Natural killer cell (primary cell): Measurements from ENCODE around the gene PUM1. TPM values are rescaled to one million over a fixed set of nuclear protein-coding genes. Genes with fewer than 3 reads are reported as not detected.

Experiments used
- ATAC-seq, 3 donors: fragments of 150-1000 bp in 2 of 3; fragments of 200-7000 bp in 1 of 3; cut with Tn5 transposase; 1 replicate in 1 of 3; 2 replicates in 2 of 3; pipeline ENCODE4 v1.10.0; 2021; ENCODE audit warnings: mild to moderate bottlenecking in 2 of 3, moderate library complexity in 2 of 3
- DNase-seq, 2 donors: peaks; one replicate each; pipeline versions ENCODE4 v3.0.0 to v3.0.0-alpha.2; 2013 to 2021; ENCODE audit warnings: mixed read lengths in 1 of 2
- H3K27ac ChIP-seq: one replicate; pipeline ENCODE4 v1.5.1; 2013; ENCODE audit warnings: mild to moderate bottlenecking, low read length
- H3K27me3 ChIP-seq: one replicate; pipeline ENCODE4 v1.6.1; 2013; ENCODE audit warnings: low read length; ENCODE audit not compliant: control insufficient read depth, insufficient read depth
- H3K36me3 ChIP-seq: one replicate; pipeline ENCODE4 v1.6.1; 2013; ENCODE audit warnings: low read length; ENCODE audit not compliant: control insufficient read depth, insufficient read depth
- H3K4me1 ChIP-seq: one replicate; pipeline ENCODE4 v1.6.1; 2013; ENCODE audit warnings: low read length; ENCODE audit not compliant: control insufficient read depth, insufficient read depth
- H3K4me3 ChIP-seq: one replicate; pipeline ENCODE4 v1.5.1; 2013; ENCODE audit warnings: low read length
- H3K9me3 ChIP-seq: one replicate; pipeline ENCODE4 v1.6.1; 2013; ENCODE audit warnings: low read length; ENCODE audit not compliant: control insufficient read depth, insufficient read depth
- H3K27ac Mint-ChIP-seq, 2 donors: one replicate each; pipeline ENCODE4 v1.8.0; 2022; ENCODE audit warnings: mild to moderate bottlenecking in 2 of 2, mixed read lengths in 2 of 2, moderate library complexity in 1 of 2
- H3K27me3 Mint-ChIP-seq, 2 donors: one replicate each; pipeline ENCODE4 v1.8.0; 2022; ENCODE audit warnings: low read depth in 2 of 2, mixed read lengths in 2 of 2
- H3K36me3 Mint-ChIP-seq: one replicate; pipeline ENCODE4 v1.8.0; 2022; ENCODE audit warnings: mixed read lengths
- H3K4me1 Mint-ChIP-seq, 2 donors: one replicate each; pipeline ENCODE4 v1.8.0; 2022; ENCODE audit warnings: mixed read lengths in 2 of 2
- H3K4me3 Mint-ChIP-seq: one replicate; pipeline ENCODE4 v1.8.0; 2022; ENCODE audit warnings: mild to moderate bottlenecking, moderate library complexity, mixed read lengths
- H3K9me3 Mint-ChIP-seq, 2 donors: one replicate each; pipeline ENCODE4 v1.8.0; 2022; ENCODE audit warnings: mixed read lengths in 2 of 2
- CTCF ChIP-seq: fragments of 200-600 bp; IDR thresholded peaks from one replicate; pipeline ENCODE4 v1.8.0; 2022; ENCODE audit warnings: antibody characterized with exemption
- WGBS: methylation state at CpG from one replicate; pipeline ENCODE4 v1.1.7; 2013; ENCODE audit warnings: missing lambda C conversion rate; ENCODE audit not compliant: insufficient coverage; 5-methylcytosine and 5-hydroxymethylcytosine counted together
- intact Hi-C: fragments of 100-400 bp; cut with micrococcal nuclease; formaldehyde crosslinking; loops from one replicate; pipeline ENCODE4 v1.14.2; 2022
- total RNA-seq, 4 donors: library from RNA; stranded (reverse); fragments of 120-200 nt in 1 of 4; gene quantifications; one replicate each; pipeline versions ENCODE4 v1.2.3 to v1.2.4, GENCODE V29; 2013 to 2022

The PUM1 gene
- total RNA-seq, 3 donors from 2014 or later (not counting 1 experiment from before 2014, with no cell fraction given): 193 to 209 (median 202) TPM

- H3K27ac ChIP-seq: no peak overlapping the region
- no peak overlapping the region for H3K4me3 Mint-ChIP-seq
- H3K4me1 Mint-ChIP-seq: peaks cover 0 to 10% of the 10 kb centered on the region in 2 donors
- intact Hi-C loops: no loop called here
- no peaks in the 10 kb centered on the region for H3K36me3 Mint-ChIP-seq
- peaks cover 24 to 25% of the 10 kb centered on the region in 2 donors for H3K27me3 Mint-ChIP-seq
- ATAC-seq (no peak), DNase-seq (no peak)
- H3K4me3 ChIP-seq: no peak overlapping the region
- H3K27me3 ChIP-seq: peaks cover 4% of the 10 kb centered on the region
- TF ChIP-seq CTCF: no peak
- 75% methylated on average over 8 of the region's 10 CpGs for WGBS
- peaks cover 0 to 6% of the 10 kb centered on the region in 2 donors for H3K9me3 Mint-ChIP-seq
- H3K36me3 ChIP-seq: no peaks in the 10 kb centered on the region
- no peak overlapping the region for H3K27ac Mint-ChIP-seq
- H3K9me3 ChIP-seq: no peaks in the 10 kb centered on the region
- H3K4me1 ChIP-seq: peaks cover 3% of the 10 kb centered on the region
Measured at GRCh38 chr1:30890502-30891226, 174.9 kb downstream of the PUM1 start.

GRCh38 chr1:30889511-30889910 is 176.0 kb downstream of the PUM1 start:
- Mint-ChIP-seq H3K27me3 (peaks cover 32% of the 10 kb centered on the region in 2 donors), H3K4me1 (peaks cover 0 to 8% of the 10 kb centered on the region in 2 donors), H3K4me3 (no peak overlapping the region), H3K9me3 (peaks cover 0 to 6% of the 10 kb centered on the region in 2 donors), H3K36me3 (no peaks in the 10 kb centered on the region), H3K27ac (no peak overlapping the region)
- Histone ChIP-seq H3K36me3 (no peaks in the 10 kb centered on the region), H3K27ac (no peak overlapping the region), H3K9me3 (no peaks in the 10 kb centered on the region), H3K4me3 (no peak overlapping the region), H3K4me1 (peaks cover 3% of the 10 kb centered on the region), H3K27me3 (peaks cover 2% of the 10 kb centered on the region)
- DNase-seq (no peak), ATAC-seq (no peak)
- no peak for TF ChIP-seq CTCF
- 86% methylated on average over 4 of the region's 5 CpGs for WGBS
- intact Hi-C loops: no loop called here

- Mint-ChIP-seq H3K4me3 (no peak overlapping the region), H3K36me3 (no peaks in the 10 kb centered on the region), H3K4me1 (peaks cover 0 to 3% of the 10 kb centered on the region in 2 donors), H3K9me3 (peaks cover 0 to under 1% of the 10 kb centered on the region in 2 donors), H3K27me3 (peaks cover 35 to 36% of the 10 kb centered on the region in 2 donors), H3K27ac (no peak overlapping the region)
- intact Hi-C loops: no loop called here
- TF ChIP-seq CTCF: no peak
- H3K4me3 ChIP-seq: no peak overlapping the region
- peaks cover 3% of the 10 kb centered on the region for H3K27me3 ChIP-seq
- ATAC-seq (no peak), DNase-seq (no peak)
- no peaks in the 10 kb centered on the region for H3K36me3 ChIP-seq
- no peaks in the 10 kb centered on the region for H3K9me3 ChIP-seq
- no peak overlapping the region for H3K27ac ChIP-seq
- peaks cover 3% of the 10 kb centered on the region for H3K4me1 ChIP-seq
- WGBS: no CpG with 5 or more reads among the region's 3 CpGs
Measured at GRCh38 chr1:30888975-30889374, 176.5 kb downstream of the PUM1 start.

GRCh38 chr1:30888391-30888790 is 177.1 kb downstream of the PUM1 start:
- Histone ChIP-seq H3K4me1 (peaks cover 3% of the 10 kb centered on the region), H3K27ac (no peak overlapping the region), H3K9me3 (no peaks in the 10 kb centered on the region), H3K4me3 (no peak overlapping the region), H3K36me3 (no peaks in the 10 kb centered on the region), H3K27me3 (peaks cover 3% of the 10 kb centered on the region)
- no peaks in the 10 kb centered on the region for H3K4me1 Mint-ChIP-seq
- no peaks in the 10 kb centered on the region for H3K9me3 Mint-ChIP-seq
- intact Hi-C loops: no loop called here
- DNase-seq (no peak), ATAC-seq (no peak)
- no peak for TF ChIP-seq CTCF
- 37% methylated on average over 8 of the region's 8 CpGs for WGBS
- peaks cover 32 to 35% of the 10 kb centered on the region in 2 donors for H3K27me3 Mint-ChIP-seq
- H3K36me3 Mint-ChIP-seq: no peaks in the 10 kb centered on the region
- no peak overlapping the region for H3K4me3 Mint-ChIP-seq
- no peak overlapping the region for H3K27ac Mint-ChIP-seq
